Natural killer cell (primary cell): ENCODE results near the gene NOL4L. TPM values are rescaled to one million over a fixed set of nuclear protein-coding genes. Genes with fewer than 3 reads are reported as not detected.

Experiments
- ATAC-seq, 3 donors: fragments of 150-1000 bp in 2 of 3; fragments of 200-7000 bp in 1 of 3; cut with Tn5 transposase; 1 replicate in 1 of 3; 2 replicates in 2 of 3; pipeline ENCODE4 v1.10.0; 2021; ENCODE audit warnings: mild to moderate bottlenecking in 2 of 3, moderate library complexity in 2 of 3
- DNase-seq, 2 donors: peaks; one replicate each; pipeline versions ENCODE4 v3.0.0 to v3.0.0-alpha.2; 2013 to 2021; ENCODE audit warnings: mixed read lengths in 1 of 2
- H3K27ac ChIP-seq: one replicate; pipeline ENCODE4 v1.5.1; 2013; ENCODE audit warnings: mild to moderate bottlenecking, low read length
- H3K27me3 ChIP-seq: one replicate; pipeline ENCODE4 v1.6.1; 2013; ENCODE audit warnings: low read length; ENCODE audit not compliant: control insufficient read depth, insufficient read depth
- H3K36me3 ChIP-seq: one replicate; pipeline ENCODE4 v1.6.1; 2013; ENCODE audit warnings: low read length; ENCODE audit not compliant: control insufficient read depth, insufficient read depth
- H3K4me1 ChIP-seq: one replicate; pipeline ENCODE4 v1.6.1; 2013; ENCODE audit warnings: low read length; ENCODE audit not compliant: control insufficient read depth, insufficient read depth
- H3K4me3 ChIP-seq: one replicate; pipeline ENCODE4 v1.5.1; 2013; ENCODE audit warnings: low read length
- H3K9me3 ChIP-seq: one replicate; pipeline ENCODE4 v1.6.1; 2013; ENCODE audit warnings: low read length; ENCODE audit not compliant: control insufficient read depth, insufficient read depth
- H3K27ac Mint-ChIP-seq, 2 donors: one replicate each; pipeline ENCODE4 v1.8.0; 2022; ENCODE audit warnings: mild to moderate bottlenecking in 2 of 2, mixed read lengths in 2 of 2, moderate library complexity in 1 of 2
- H3K27me3 Mint-ChIP-seq, 2 donors: one replicate each; pipeline ENCODE4 v1.8.0; 2022; ENCODE audit warnings: low read depth in 2 of 2, mixed read lengths in 2 of 2
- H3K36me3 Mint-ChIP-seq: one replicate; pipeline ENCODE4 v1.8.0; 2022; ENCODE audit warnings: mixed read lengths
- H3K4me1 Mint-ChIP-seq, 2 donors: one replicate each; pipeline ENCODE4 v1.8.0; 2022; ENCODE audit warnings: mixed read lengths in 2 of 2
- H3K4me3 Mint-ChIP-seq: one replicate; pipeline ENCODE4 v1.8.0; 2022; ENCODE audit warnings: mild to moderate bottlenecking, moderate library complexity, mixed read lengths
- H3K9me3 Mint-ChIP-seq, 2 donors: one replicate each; pipeline ENCODE4 v1.8.0; 2022; ENCODE audit warnings: mixed read lengths in 2 of 2
- WGBS: methylation state at CpG from one replicate; pipeline ENCODE4 v1.1.7; 2013; ENCODE audit warnings: missing lambda C conversion rate; ENCODE audit not compliant: insufficient coverage; 5-methylcytosine and 5-hydroxymethylcytosine counted together
- intact Hi-C: fragments of 100-400 bp; cut with micrococcal nuclease; formaldehyde crosslinking; loops from one replicate; pipeline ENCODE4 v1.14.2; 2022
- total RNA-seq, 4 donors: library from RNA; stranded (reverse); fragments of 120-200 nt in 1 of 4; gene quantifications; one replicate each; pipeline versions ENCODE4 v1.2.3 to v1.2.4, GENCODE V29; 2013 to 2022
- TF ChIP-seq, protein P1 (sequence below): fragments of 200-600 bp; IDR thresholded peaks from one replicate; pipeline ENCODE4 v1.8.0; 2022; ENCODE audit warnings: antibody characterized with exemption

Gene NOL4L
- total RNA-seq, 3 donors from 2014 or later (not counting 1 experiment from before 2014, with no cell fraction given) = 101 to 136 (median 114) TPM

DNA sequence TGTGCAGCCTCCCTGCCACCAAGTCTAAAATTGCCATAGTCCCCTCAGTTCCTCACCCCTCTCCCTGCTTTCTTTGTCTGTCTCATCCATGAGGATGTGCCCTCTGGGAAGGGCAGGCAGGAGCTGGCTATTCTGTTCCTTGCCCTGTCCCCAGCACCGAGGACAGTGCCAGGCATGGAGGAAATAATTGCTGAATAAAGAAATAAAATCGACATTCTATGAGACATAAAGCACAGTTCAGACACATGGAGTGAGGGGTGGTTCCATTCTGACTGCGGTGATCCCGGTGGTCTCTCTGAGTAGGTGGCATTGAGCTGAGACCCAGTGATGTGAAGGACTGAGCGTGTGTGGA lies 23.5 kb upstream of the NOL4L start:
- intact Hi-C loops = no loop called here
- no peaks in the 10 kb centered on the region for H3K36me3 Mint-ChIP-seq
- WGBS = 90% methylated on average over 5 of the region's 5 CpGs
- no peak overlapping the region for H3K27ac Mint-ChIP-seq
- TF ChIP-seq, protein P1, sequence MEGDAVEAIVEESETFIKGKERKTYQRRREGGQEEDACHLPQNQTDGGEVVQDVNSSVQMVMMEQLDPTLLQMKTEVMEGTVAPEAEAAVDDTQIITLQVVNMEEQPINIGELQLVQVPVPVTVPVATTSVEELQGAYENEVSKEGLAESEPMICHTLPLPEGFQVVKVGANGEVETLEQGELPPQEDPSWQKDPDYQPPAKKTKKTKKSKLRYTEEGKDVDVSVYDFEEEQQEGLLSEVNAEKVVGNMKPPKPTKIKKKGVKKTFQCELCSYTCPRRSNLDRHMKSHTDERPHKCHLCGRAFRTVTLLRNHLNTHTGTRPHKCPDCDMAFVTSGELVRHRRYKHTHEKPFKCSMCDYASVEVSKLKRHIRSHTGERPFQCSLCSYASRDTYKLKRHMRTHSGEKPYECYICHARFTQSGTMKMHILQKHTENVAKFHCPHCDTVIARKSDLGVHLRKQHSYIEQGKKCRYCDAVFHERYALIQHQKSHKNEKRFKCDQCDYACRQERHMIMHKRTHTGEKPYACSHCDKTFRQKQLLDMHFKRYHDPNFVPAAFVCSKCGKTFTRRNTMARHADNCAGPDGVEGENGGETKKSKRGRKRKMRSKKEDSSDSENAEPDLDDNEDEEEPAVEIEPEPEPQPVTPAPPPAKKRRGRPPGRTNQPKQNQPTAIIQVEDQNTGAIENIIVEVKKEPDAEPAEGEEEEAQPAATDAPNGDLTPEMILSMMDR = no peak
- no peak for ATAC-seq
- no peak for DNase-seq
- H3K4me3 Mint-ChIP-seq = no peak overlapping the region
- Histone ChIP-seq H3K27me3 (no peaks in the 10 kb centered on the region), H3K4me3 (no peak overlapping the region), H3K4me1 (peaks cover 14% of the 10 kb centered on the region), H3K9me3 (no peaks in the 10 kb centered on the region), H3K36me3 (no peaks in the 10 kb centered on the region), H3K27ac (no peak overlapping the region)
- H3K9me3 Mint-ChIP-seq = peaks cover 0 to 6% of the 10 kb centered on the region in 2 donors
- peaks cover 0 to 5% of the 10 kb centered on the region in 2 donors for H3K4me1 Mint-ChIP-seq
- peaks cover 0 to 6% of the 10 kb centered on the region in 2 donors for H3K27me3 Mint-ChIP-seq

DNA sequence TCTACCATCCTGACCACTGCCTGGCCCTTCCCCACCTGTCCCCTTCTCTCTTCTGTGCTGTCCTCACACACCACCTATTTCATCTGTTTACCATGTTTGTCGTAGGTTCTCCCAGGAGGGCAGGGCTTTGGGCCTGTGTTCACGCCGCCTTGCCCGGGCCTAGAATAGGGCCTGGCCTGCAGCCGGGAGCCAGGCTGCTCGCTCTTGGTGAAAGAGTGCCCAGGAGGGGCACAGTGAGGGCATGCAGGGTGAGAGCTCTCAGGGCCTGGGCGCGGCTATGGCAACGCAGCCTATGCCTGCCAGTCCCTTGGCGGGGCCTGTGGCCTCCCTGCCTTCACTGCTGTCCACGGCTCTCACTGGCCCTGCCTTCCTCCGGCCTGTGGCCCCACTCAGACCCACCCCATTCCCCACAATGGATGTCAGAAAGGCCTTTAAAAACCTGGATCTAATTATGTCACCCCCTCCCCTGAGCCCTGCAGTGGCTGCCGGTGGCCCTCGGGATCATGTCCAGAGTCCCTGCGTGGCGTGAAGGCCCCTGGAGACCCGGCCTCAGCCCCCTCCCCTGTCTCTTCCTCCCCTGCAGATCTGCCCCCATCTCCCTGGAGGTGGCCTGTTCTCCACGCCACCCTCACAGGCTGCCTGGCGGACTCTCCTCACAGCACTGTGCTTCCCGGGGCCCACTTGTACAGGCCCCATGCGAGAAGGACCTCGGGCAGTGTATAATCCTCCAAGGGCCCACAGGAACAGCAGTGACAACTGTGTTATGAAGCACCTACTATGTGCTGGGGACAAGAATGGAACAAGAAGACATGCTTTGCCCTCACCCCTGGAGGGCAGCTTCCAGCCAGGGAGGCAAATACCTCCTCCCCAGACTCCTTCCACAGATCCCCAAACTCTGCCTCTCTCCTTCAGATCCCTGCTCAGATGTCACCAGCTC lies 22.9 kb upstream of the NOL4L start:
- Mint-ChIP-seq H3K4me1 (no peaks in the 10 kb centered on the region), H3K27me3 (peaks cover 0 to 3% of the 10 kb centered on the region in 2 donors), H3K27ac (no peak overlapping the region), H3K4me3 (no peak overlapping the region), H3K36me3 (no peaks in the 10 kb centered on the region), H3K9me3 (peaks cover 0 to under 1% of the 10 kb centered on the region in 2 donors)
- no peaks in the 10 kb centered on the region for H3K9me3 ChIP-seq
- TF ChIP-seq, protein P1 = no peak
- 93% methylated on average over 22 of the region's 22 CpGs for whole genome bisulfite sequencing
- DNase-seq (no peak), ATAC-seq (no peak)
- H3K36me3 ChIP-seq = no peaks in the 10 kb centered on the region
- no peak overlapping the region for H3K4me3 ChIP-seq
- peaks cover 19% of the 10 kb centered on the region for H3K4me1 ChIP-seq
- intact Hi-C loops = no loop called here
- H3K27ac ChIP-seq = no peak overlapping the region
- H3K27me3 ChIP-seq = no peaks in the 10 kb centered on the region

DNA sequence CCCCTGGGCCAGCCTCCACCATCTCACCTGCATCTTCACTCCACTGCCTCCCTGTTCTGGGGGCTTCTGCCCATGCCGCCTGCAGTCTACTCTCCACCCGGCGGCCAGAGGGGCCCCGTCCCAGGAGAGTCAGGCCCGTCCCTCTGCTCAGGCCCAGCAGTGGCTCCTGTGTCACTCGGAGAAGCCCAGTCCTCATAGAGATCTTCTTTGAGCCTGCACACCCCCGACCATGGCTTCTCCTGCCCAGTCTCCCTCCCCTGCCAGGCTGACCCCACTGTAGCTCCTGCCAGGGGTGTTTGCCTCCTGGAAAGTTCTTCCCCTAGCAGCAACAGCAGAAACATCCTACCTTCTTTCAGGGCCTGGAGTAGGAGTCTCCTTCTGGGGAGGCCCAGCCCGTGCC lies 22.2 kb upstream of the NOL4L start:
- H3K36me3 Mint-ChIP-seq = no peaks in the 10 kb centered on the region
- ATAC-seq = no peak
- Histone ChIP-seq H3K4me1 (peaks cover 19% of the 10 kb centered on the region), H3K4me3 (no peak overlapping the region), H3K27me3 (no peaks in the 10 kb centered on the region), H3K27ac (no peak overlapping the region), H3K9me3 (no peaks in the 10 kb centered on the region), H3K36me3 (no peaks in the 10 kb centered on the region)
- H3K9me3 Mint-ChIP-seq = no peaks in the 10 kb centered on the region
- intact Hi-C loops = no loop called here
- H3K27ac Mint-ChIP-seq = no peak overlapping the region
- 94% methylated on average over 8 of the region's 8 CpGs for WGBS
- H3K4me3 Mint-ChIP-seq = no peak overlapping the region
- TF ChIP-seq, protein P1 = no peak
- DNase-seq = no peak
- peaks cover 0 to 5% of the 10 kb centered on the region in 2 donors for H3K27me3 Mint-ChIP-seq
- peaks cover 0 to 4% of the 10 kb centered on the region in 2 donors for H3K4me1 Mint-ChIP-seq
